ENCODE results near the gene ACTR1B.
"Not testable (repeated sequence)": the region's sequence is repeated elsewhere in the genome, so short reads cannot be mapped to it uniquely, and the experiment has no call there.

ACTR1B gene

GRCh38 chr2:97663962-97664635 is at the start of gene ACTR1B:
ACTR1B (minus strand) TSS chr2:97664044; CDS start chr2:97663890, 154 bp downstream.
- Histone ChIP-seq H3K4me3 (peak within 1 kb of the TSS; percentile 37 to 93 (median 71)), H3K27ac (peak within 1 kb of the TSS; percentile 80 to 95 (median 91))

- peak overlapping the region in 3 of 7 experiments; percentile 21 to 47 (median 40) for H3K4me3 ChIP-seq
- H3K27ac ChIP-seq = peak overlapping the region in 16 of 21 experiments; percentile 10 to 96 (median 74)
Measured at GRCh38 chr2:97712693-97713295, 49.0 kb upstream of the ACTR1B start.

- not testable (repeated sequence) for H3K4me3 ChIP-seq
- peak overlapping the region in 9 of 21 experiments; percentile 10 to 96 (median 86) for H3K27ac ChIP-seq
Measured at GRCh38 chr2:97712175-97712574, 48.3 kb upstream of the ACTR1B start.

- H3K27ac ChIP-seq = peak overlapping the region in 1 of 21 experiments; percentile 3
- no peak overlapping the region for H3K4me3 ChIP-seq
Measured at GRCh38 chr2:97711394-97711711, 47.5 kb upstream of the ACTR1B start.

- no peak overlapping the region for H3K27ac ChIP-seq
- H3K4me3 ChIP-seq = no peak overlapping the region
Measured at GRCh38 chr2:97708608-97709007, 44.8 kb upstream of the ACTR1B start.

GRCh38 chr2:97708048-97708380 is 44.2 kb upstream of the ACTR1B start:
- Histone ChIP-seq H3K27ac (no peak overlapping the region), H3K4me3 (no peak overlapping the region)

- no peak overlapping the region for H3K4me3 ChIP-seq
- H3K27ac ChIP-seq = no peak overlapping the region
Measured at GRCh38 chr2:97707362-97708047, 43.7 kb upstream of the ACTR1B start.

GRCh38 chr2:97706708-97707345 is 43.0 kb upstream of the ACTR1B start:
- Histone ChIP-seq H3K4me3 (no peak overlapping the region), H3K27ac (no peak overlapping the region)

- H3K4me3 ChIP-seq = no peak overlapping the region
- H3K27ac ChIP-seq = no peak overlapping the region
Measured at GRCh38 chr2:97706112-97706511, 42.3 kb upstream of the ACTR1B start.

GRCh38 chr2:97704989-97705388 is 41.1 kb upstream of the ACTR1B start:
- H3K4me3 ChIP-seq = no peak overlapping the region
- no peak overlapping the region for H3K27ac ChIP-seq

- H3K27ac ChIP-seq = no peak overlapping the region
- no peak overlapping the region for H3K4me3 ChIP-seq
Measured at GRCh38 chr2:97703741-97704140, 39.9 kb upstream of the ACTR1B start.

- Histone ChIP-seq H3K4me3 (no peak overlapping the region), H3K27ac (no peak overlapping the region)
Measured at GRCh38 chr2:97702731-97703470, 39.1 kb upstream of the ACTR1B start.

GRCh38 chr2:97701851-97702465 is 38.1 kb upstream of the ACTR1B start:
- H3K27ac ChIP-seq = no peak overlapping the region

GRCh38 chr2:97701186-97701585 is 37.3 kb upstream of the ACTR1B start:
- no peak overlapping the region for H3K27ac ChIP-seq

More at GRCh38 chr2:97701851-97702465, 38.1 kb upstream of the ACTR1B start:
- no peak overlapping the region for H3K4me3 ChIP-seq

GRCh38 chr2:97699765-97700444 is 36.1 kb upstream of the ACTR1B start:
- Histone ChIP-seq H3K27ac (no peak overlapping the region), H3K4me3 (no peak overlapping the region)

More at GRCh38 chr2:97701186-97701585, 37.3 kb upstream of the ACTR1B start:
- H3K4me3 ChIP-seq = no peak overlapping the region

- Histone ChIP-seq H3K27ac (no peak overlapping the region), H3K4me3 (no peak overlapping the region)
Measured at GRCh38 chr2:97698530-97698929, 34.7 kb upstream of the ACTR1B start.

GRCh38 chr2:97697252-97698235 is 33.7 kb upstream of the ACTR1B start:
- H3K27ac ChIP-seq = no peak overlapping the region
- H3K4me3 ChIP-seq = no peak overlapping the region

GRCh38 chr2:97695744-97696143 is 31.9 kb upstream of the ACTR1B start:
- no peak overlapping the region for H3K27ac ChIP-seq

More at GRCh38 chr2:97695744-97696143, 31.9 kb upstream of the ACTR1B start:
- H3K4me3 ChIP-seq = no peak overlapping the region

All from skin epidermis (tissue), 12 donors.